ENCODE measurements around the gene CORIN. TPM values are rescaled to one million over a fixed set of nuclear protein-coding genes. Genes with fewer than 3 reads are reported as not detected.

CORIN gene
- polyA plus RNA-seq, 3 donors = 0.01 TPM; not detected in 2

- Mint-ChIP-seq H3K9me3 (peaks cover 0 to 2% (median 0%) of the 10 kb centered on the region in 7 donors), H3K4me3 (no peak overlapping the region), H3K36me3 (no peaks in the 10 kb centered on the region), H3K4me1 (peaks cover 12% of the 10 kb centered on the region), H3K27me3 (ENCODE audit: low read depth in 3 of 3) (no peaks in the 10 kb centered on the region), H3K27ac (no peak overlapping the region)
- Histone ChIP-seq H2AFZ (ENCODE audit: insufficient read depth, low read depth, low read length, poor library complexity, severe bottlenecking) (no peak overlapping the region), H3K9ac (ENCODE audit: insufficient read depth, low read length, poor library complexity, severe bottlenecking) (no peak overlapping the region), H3K4me2 (replicated peaks; ENCODE audit: extremely low read depth, low read length, poor library complexity, severe bottlenecking) (no peak overlapping the region), H3K4me1 (ENCODE audit: control insufficient read depth in 1 of 2, insufficient read depth in 2 of 2, low read length in 2 of 2) (no peaks in the 10 kb centered on the region), H3K79me2 (ENCODE audit: insufficient read depth, low read length) (no peaks in the 10 kb centered on the region), H3K9me3 (replicated peaks in 1 of 2; ENCODE audit: control insufficient read depth in 1 of 2, insufficient read depth in 1 of 2, low read length in 2 of 2) (no peaks in the 10 kb centered on the region), H3K36me3 (replicated peaks in 1 of 2; ENCODE audit: control insufficient read depth in 1 of 2, insufficient read depth in 2 of 2, low read length in 2 of 2) (no peaks in the 10 kb centered on the region), H3K27me3 (ENCODE audit: control insufficient read depth in 2 of 2, insufficient read depth in 2 of 2, low read length in 2 of 2) (no peaks in the 10 kb centered on the region), H4K20me1 (ENCODE audit: insufficient read depth, low read length) (no peaks in the 10 kb centered on the region), H3K4me3 (replicated peaks in 1 of 3; ENCODE audit: low read depth in 2 of 3, low read length in 3 of 3) (no peak overlapping the region), H3K27ac (ENCODE audit: low read depth in 1 of 2, low read length in 2 of 2) (no peak overlapping the region)
- intact Hi-C loops (cut with micrococcal nuclease) = no loop called here
- no peak for DNase-seq
- TF ChIP-seq CTCF (IDR thresholded peaks at IDR 0.05) = no peak
- 28% methylated on average over 4 of the region's 5 CpGs for WGBS (ENCODE audit: insufficient coverage)
Measured at GRCh38 chr4:47721892-47722575, 115.8 kb downstream of the CORIN start.

GRCh38 chr4:47721485-47721884, 116.4 kb downstream of the CORIN start:
- Histone ChIP-seq H3K4me3 (replicated peaks in 1 of 3; ENCODE audit: low read depth in 2 of 3, low read length in 3 of 3) (no peak overlapping the region), H3K4me2 (replicated peaks; ENCODE audit: extremely low read depth, low read length, poor library complexity, severe bottlenecking) (no peak overlapping the region), H3K27ac (ENCODE audit: low read depth in 1 of 2, low read length in 2 of 2) (no peak overlapping the region), H3K79me2 (ENCODE audit: insufficient read depth, low read length) (no peaks in the 10 kb centered on the region), H3K4me1 (ENCODE audit: control insufficient read depth in 1 of 2, insufficient read depth in 2 of 2, low read length in 2 of 2) (no peaks in the 10 kb centered on the region), H2AFZ (ENCODE audit: insufficient read depth, low read depth, low read length, poor library complexity, severe bottlenecking) (no peak overlapping the region), H3K36me3 (replicated peaks in 1 of 2; ENCODE audit: control insufficient read depth in 1 of 2, insufficient read depth in 2 of 2, low read length in 2 of 2) (no peaks in the 10 kb centered on the region), H4K20me1 (ENCODE audit: insufficient read depth, low read length) (no peaks in the 10 kb centered on the region), H3K9ac (ENCODE audit: insufficient read depth, low read length, poor library complexity, severe bottlenecking) (no peak overlapping the region), H3K27me3 (ENCODE audit: control insufficient read depth in 2 of 2, insufficient read depth in 2 of 2, low read length in 2 of 2) (no peaks in the 10 kb centered on the region), H3K9me3 (replicated peaks in 1 of 2; ENCODE audit: control insufficient read depth in 1 of 2, insufficient read depth in 1 of 2, low read length in 2 of 2) (no peaks in the 10 kb centered on the region)
- Mint-ChIP-seq H3K27me3 (ENCODE audit: low read depth in 3 of 3) (no peaks in the 10 kb centered on the region), H3K36me3 (no peaks in the 10 kb centered on the region), H3K9me3 (peaks cover 0 to 2% (median 0%) of the 10 kb centered on the region in 7 donors), H3K27ac (no peak overlapping the region), H3K4me1 (peaks cover 12% of the 10 kb centered on the region), H3K4me3 (no peak overlapping the region)
- DNase-seq = no peak
- WGBS (ENCODE audit: insufficient coverage) = no CpG with 5 or more reads among the region's 6 CpGs
- intact Hi-C loops (cut with micrococcal nuclease) = no loop called here
- TF ChIP-seq CTCF (IDR thresholded peaks at IDR 0.05) = no peak
